Measurements from ENCODE around the gene PPP1R2.
"Not testable (repeated sequence)": the region's sequence is repeated elsewhere in the genome, so short reads cannot be mapped to it uniquely, and the experiment has no call there.

The PPP1R2 gene

DNA sequence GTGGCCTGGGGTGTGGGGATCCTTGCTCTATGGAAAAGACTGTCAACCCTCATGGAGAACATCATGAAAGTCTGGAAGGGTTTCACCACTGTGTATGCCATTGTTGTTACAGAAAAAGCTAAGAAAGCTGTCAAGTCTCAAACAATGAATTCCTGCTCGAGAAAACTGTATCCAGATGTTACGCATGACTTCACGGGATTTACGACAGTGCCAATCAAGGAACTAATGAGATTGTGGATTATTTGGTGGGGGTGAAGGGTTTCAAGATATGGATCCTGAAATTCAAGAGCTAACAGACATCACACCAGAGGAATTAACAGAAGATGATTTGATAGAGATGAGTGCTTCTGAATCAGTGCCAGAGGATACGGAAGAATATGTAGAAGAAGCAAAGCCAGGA is 7.8 kb downstream of the PPP1R2 start:
- DNase-seq (ENCODE audit: low read depth), result no peak

DNA sequence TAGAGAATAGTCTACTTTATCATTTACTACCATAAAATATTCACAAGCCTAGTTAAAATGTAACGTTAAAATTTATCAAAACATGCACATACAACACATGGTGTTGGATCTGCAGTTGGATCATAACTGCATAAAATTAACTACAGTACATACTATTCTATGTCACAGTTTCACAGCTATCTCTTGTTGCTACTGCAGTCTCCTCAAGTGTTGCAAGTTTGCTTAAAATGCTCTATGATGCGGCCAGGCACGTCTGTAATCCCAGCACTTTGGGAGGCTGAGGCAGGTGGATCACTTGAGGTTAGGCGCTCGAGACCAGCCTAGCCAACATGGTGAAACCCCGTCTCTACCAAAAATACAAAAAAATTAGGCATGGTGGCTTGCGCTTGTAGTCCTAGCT is 10.3 kb downstream of the PPP1R2 start:
- no peak for DNase-seq (ENCODE audit: low read depth)

DNA sequence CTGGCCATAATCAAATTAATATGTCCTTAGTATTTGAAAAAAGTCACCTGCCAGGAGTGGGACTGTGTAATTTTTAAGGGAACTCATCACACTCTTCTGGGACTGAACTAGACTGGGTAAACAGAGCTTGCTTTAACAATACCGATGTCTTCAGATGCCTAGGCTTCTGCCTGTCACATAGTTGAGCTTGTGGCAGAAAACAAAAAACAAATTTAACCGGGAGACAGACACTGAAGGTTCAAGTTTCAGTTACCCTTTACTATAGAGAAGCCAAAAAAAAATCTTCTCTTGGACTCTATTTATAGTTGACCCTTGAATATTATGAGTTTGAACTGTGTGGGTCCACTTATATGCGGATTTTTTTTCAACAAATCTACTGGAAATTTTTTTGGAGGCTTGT is 10.8 kb downstream of the PPP1R2 start:
- DNase-seq (ENCODE audit: low read depth), result no peak

DNA sequence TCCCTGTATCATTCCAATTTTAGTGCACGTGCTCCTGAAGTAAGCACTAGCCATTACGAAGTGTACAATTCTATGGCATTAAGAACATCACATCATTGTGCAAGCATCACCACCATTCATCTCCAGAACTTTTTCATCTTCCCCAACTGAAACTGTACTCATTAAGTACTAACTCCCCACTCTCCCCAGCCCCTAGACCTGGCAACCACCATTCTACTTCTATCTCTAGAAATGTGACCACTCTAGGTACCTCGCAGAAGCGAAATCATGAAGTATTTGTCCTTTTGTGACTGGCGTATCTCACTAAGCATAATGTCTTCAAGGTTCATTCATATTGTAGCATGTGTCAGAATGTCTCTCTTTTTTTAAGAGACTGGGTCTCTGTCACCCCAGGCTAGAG is 11.4 kb downstream of the PPP1R2 start:
- DNase-seq (ENCODE audit: low read depth), result no peak

DNA sequence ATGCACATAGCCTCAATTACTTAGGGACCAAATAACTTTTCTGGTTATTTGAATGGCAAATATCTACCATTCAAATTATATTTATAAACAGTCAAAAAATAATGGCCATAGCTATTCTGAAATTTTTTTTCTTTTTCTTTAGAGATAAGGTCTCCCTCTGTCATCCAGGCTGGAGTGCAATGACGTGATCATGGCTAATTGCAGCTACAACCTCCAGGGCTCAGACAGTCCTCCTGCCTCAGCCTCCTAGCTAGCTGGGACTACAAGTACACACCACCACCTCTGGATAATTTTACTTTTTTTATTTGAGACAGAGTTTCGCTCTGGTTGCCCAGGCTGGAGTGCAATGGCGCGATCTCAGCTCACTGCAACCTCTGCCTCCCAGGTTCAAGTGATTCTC is 16.6 kb downstream of the PPP1R2 start:
- no peak for DNase-seq (ENCODE audit: low read depth)

DNA sequence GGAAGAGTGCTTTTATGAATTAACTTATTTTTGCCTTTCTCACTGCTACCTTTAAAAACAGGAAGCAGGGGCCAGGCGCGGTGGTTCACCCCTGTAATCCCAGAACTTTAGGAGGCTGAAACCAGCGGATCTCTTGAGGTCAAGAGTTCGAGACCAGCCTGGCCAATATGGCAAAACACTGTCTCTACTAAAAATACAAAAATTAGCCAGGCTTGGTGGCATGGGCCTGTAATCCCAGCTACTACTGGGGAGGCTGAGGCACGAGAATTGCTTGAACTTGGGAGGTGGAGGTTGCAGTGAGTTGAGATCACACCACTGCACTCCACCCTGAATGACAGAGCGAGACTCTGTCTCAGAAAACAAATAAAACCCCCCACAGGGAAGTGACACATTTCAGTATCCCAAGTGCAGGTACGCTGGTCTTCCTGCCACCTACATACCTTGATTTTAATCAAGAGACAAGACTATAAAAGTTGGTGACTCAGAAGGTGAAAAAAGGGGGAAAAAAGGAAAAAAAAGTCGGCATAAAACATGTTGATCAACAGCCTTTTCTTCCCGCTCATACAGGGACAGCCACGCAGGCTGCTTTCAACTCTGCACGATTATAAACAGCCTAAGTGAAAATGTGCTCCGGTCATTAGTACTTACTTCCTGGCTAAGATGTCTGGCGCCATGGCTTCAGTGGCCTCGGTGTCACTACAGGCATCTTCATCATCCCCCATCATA is 18.8 kb downstream of the PPP1R2 start:
- DNase-seq (ENCODE audit: low read depth), result no peak

DNA sequence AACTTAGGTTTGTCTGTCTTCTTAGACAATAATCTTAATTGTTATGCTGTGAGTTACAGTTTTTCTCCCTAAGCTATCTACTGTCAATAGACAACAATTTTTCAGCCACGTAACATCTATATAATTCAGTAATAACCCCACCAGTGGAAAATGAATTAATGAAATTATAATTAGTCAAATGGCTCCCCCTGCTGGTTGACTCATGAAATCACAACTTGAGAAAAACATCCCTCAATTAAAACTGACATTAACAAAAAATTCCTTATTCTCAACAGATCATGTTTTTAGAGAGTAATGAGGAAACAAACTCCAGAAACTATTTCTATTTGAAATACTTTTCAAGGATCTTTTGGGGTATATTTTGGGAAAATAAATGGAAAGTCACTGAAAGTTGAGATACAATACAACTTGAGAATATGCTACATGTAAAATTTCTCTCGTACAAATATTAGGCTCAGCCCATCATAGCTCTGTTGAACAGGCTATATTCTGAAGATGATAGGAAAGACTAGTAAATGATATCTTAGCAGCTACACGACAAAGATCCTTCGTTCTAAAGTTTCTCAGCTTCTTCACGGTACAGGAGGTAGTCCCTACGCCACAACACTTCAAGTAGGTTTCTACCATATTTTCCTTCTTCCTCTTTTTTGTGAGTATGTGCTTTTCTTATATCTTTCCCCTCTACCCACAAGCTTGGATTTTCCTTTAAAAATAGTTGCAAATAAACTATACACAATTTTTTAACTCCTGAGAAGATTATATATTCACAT is 20.7 kb downstream of the PPP1R2 start:
- no peak for DNase-seq (ENCODE audit: low read depth)

DNA sequence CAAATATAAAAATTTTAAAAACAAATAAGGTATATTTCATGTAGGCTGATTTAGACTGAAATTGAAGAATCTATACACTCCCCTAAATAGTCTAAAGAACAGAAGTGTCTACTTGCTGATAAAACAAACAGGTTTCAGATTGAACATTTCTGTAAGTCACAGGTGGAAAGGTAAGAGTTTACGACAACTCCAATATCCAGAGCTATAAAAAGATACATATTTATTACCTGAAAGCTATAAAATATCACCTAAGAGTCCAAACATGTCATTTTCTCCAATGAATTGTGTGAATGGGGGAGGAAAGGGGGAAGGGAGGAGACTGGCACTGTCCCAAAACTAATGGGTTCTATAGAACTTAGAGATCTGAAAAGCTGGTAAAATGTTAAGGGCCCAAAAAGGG is 26.1 kb downstream of the PPP1R2 start:
- DNase-seq (ENCODE audit: low read depth), result no peak

DNA sequence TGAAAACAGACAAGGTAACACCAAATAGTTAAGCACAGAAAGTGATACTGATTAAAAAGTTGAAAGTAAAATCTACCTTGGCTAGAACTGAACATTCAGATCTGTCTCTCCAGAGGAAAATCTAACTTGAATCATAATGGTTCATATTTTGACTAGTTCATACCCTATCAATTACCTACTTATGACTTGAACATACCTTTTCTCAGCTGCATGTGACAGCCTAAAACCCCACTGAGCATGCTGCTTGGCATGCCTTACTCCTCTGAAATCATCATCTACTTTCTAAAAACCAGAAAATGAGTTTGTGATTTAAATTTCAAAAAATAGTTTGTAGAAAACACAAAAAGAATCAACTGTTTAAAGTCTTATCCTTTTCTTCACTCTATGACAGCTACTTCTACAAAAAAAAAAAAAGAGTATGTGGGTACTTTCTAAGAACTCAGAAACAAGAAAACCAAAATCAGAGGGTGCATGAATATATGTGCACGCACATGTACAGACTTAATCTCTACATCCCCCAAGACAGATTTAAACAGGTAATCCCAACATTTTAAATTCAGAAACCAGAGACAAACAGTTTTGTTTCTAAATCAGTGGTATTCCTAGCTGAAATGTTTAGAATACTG is 28.4 kb downstream of the PPP1R2 start:
- DNase-seq (ENCODE audit: low read depth), result not testable (repeated sequence)

DNA sequence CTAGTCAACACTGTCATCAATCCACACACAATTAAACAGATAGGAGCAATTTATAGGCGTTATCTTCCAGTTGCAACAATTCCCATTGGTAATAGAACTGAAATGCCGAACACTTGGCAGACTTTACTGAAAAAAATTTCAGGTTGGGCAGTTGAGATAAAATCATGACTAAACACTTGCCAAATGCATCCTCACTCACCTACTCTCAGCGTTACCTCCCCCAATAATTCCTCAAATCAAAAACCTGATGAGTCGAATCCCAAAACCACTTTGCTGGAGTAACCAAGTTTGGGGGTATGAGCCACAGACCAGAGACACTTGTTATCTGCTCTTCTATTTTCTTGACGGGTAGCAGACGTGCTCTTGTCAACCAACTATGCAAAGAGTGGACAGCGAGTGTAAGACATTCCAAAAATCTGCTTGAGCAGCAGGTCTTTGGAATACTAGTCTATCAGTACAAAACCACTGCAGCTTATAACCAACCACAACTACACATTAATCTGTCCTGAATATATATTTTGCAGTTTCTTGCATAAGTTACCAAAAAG is 30.3 kb downstream of the PPP1R2 start:
- DNase-seq (ENCODE audit: low read depth), result no peak

DNA sequence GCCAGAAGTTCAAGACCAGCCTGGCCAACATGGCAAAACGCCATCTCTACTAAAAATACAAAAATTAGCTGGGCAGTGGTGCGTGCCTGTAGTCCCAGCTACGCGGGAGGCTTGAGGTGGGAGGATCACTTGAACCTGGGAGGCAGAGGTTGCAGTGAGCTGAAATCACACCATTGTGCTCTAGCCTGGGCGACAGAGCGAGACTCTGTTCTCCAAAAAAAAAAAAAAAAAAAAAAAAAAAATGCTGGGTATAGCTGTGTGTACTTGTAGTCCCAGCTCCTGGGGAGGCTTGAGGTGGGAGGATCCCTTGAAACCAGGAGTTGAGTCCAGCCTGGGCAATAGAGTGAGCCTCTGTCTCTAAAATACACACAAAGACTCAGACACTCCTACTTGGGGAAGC is 32.0 kb downstream of the PPP1R2 start:
- no peak for DNase-seq (ENCODE audit: low read depth)

DNA sequence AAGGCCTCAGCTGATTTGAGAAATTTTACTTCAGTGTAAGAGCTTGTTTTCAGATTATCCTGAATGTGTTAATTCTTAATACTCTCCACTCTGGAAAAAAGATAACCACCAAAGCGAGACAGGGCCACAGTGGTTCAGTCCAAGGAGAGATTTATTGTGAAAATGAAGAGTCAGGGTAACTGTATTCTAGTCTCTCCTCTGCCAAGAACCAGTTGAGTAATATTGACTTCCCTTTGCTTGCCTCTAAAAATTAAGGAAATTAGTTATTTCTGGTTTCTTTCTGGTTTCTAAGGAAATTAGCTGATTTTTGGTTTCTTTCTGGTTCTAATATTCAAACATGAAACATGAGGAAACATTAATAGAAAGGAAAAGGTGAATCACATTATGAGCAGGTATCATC is 34.9 kb downstream of the PPP1R2 start:
- no peak for DNase-seq (ENCODE audit: low read depth)

DNA sequence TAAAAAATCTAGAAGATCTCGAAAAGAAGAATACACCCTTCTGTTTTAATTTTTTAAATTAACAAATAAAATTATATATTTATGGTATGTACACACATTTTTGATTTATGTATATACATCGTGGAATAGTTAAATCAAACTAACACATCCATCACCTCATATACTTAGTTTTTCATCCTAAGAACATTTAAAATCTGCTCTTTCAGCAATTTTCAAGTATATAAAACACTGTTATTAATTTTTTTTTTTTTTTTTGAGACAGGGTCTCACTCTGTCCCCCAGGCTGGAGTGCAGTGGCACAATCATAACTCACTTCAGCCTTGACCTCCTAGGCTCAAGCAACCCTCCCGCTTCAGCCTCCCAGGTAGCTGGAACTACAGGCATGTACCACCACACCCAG is 67.5 kb downstream of the PPP1R2 start:
- DNase-seq (ENCODE audit: low read depth), result no peak

DNA sequence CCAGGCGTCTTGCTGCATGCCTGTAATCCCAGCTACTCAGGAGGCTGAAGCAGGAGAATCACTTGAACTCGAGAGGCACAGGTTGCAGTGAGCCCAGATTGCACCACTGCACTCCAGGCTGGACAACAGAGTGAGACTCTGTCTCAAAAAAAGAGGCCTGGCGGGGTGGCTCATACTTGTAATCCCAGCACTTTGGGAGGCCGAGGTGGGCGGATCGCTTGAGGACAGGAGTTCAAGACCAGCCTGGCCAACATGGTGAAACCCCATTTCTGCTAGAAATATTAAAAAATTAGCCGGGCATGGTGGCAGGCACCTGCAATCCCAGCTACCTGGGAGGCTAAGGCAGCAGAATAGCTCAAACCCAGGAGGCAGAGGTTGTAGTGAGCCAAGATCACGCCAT is 68.0 kb downstream of the PPP1R2 start:
- DNase-seq (ENCODE audit: low read depth), result not testable (repeated sequence)

DNA sequence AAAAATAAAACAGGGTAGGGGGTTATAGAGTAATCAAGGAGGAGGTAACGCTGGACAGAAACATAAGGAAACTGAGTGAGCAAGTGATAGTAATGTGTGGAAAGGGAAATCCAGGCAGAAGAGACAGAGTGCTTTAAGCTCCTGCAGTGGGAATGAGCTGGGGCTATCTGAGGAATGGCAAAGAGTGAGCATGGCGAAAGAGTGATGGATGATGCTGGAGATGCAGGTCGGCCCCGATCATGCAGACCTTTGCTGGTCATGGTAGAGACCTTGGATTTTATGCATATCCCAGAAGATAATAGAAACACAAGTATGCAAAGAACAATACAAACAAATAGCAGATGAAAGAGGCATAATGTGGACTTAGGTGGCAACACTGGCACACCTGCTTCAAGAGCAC is 74.3 kb downstream of the PPP1R2 start:
- DNase-seq (ENCODE audit: low read depth), result no peak

DNA sequence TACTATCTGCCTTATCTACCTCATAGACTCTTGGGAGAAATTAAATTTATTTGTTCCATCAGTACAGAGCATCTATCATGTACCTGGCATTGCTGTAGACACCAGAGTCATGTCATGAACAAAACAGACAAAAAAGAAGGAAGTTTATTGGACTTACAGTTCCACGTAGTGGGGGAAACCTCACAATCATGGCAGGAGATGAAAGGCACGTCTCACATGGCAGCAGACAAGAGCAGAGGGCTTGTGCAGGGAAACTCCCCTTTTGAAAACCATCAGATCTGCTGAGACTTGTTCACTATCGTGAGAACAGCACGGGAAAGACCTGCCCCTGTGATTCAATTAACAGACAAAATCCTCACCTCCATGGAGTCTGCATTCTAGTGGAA is 74.7 kb downstream of the PPP1R2 start:
- no peak for DNase-seq (ENCODE audit: low read depth)

DNA sequence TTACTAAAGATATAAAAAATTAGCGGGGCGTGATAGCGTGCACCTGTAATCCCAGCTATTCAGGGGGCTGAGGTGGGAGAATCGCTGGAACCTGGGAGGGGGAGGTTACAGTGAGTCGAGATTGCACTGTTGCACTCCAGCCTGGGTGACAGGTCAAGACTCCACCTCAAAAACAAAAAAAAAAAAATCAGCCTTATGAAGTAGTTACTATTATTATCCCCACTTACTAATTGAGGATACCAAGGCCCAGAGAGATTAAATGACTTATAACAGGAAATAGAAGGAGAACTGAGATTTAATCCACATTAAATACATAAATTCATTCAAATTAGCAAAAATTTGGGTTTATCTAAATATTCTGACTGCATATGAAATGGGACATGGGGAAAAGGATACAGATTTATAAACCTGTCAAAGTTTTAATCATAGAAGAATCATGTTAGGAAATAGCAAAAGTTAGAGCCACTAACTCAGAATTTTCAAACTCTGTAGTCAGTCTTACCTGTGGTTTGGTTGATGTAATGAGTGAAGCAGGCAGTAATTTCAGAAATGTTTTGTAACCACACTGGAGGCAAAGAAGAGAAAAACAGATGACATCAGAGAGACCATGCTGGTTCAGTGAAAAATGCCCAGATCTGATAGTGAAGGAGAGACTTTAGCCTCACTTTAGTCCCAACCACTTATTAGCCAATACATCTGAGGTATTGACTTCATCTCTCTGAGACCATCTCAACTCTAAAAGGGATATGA is 75.3 kb downstream of the PPP1R2 start:
- DNase-seq (ENCODE audit: low read depth), result no peak

DNA sequence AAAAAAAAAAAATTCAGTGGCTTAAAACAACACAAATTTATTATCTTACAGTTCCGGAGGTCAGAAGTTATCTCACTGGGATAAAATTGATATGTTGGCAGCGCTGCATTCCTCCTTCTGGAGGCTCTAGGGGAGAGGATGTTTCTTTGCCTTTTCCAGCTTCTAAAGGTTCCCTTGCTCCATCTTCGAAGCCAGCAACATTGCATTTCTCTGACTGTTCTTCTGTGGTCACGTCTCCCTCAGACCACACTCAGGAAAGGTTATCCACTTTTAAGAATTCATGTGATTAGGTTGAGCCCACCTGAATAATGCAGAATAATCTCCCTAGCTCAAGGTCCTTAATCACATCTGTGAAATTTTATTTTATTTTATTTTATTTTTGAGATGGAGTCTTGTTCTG is 76.9 kb downstream of the PPP1R2 start:
- DNase-seq (ENCODE audit: low read depth), result no peak
